H54 (cell line): ENCODE results near the gene ROBO2.

Experiments used
- DNase-seq: peaks from one replicate; pipeline ENCODE4 v3.0.0; 2011; ENCODE audit warnings: low spot score, mixed read lengths; ENCODE audit not compliant: insufficient read length
- FAIRE-seq: peaks from 3 replicates; lab custom pipeline; 2011; peaks lifted over from hg19 to GRCh38; lab: Jason Lieb, UNC
- POLR2A ChIP-seq: IDR thresholded peaks from 2 replicates; pipeline ENCODE4 v1.6.1; 2011; ENCODE audit warnings: low read depth, mild to moderate bottlenecking, low read length

ROBO2 gene

GRCh38 chr3:77065750-77066149 lies 25.9 kb downstream of the ROBO2 start:
- DNase-seq (no peak), FAIRE-seq (no peak)

GRCh38 chr3:77066829-77067228 lies 26.9 kb downstream of the ROBO2 start:
- DNase-seq (no peak), FAIRE-seq (no peak)
- TF ChIP-seq POLR2A, result no peak

More at GRCh38 chr3:77065750-77066149, 25.9 kb downstream of the ROBO2 start:
- no peak for TF ChIP-seq POLR2A

DNA sequence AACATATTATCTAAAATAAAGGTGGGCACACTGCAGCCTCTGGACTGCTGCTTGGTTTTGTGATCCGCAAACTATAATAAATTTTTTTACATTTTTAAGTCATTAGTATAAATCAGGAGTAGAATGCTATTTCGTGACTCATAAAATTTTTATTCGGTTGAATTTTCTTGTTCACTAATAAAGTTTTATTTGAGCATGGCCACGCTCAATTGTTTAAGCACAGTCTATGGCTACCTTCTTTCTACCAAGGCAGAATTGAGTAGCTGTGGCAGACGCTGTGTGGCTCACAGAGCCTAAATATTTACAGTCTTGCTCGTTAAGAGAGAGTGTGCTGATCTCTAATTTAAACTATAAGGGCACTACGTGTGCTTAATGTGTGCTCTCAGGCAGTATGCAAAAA lies 28.9 kb downstream of the ROBO2 start:
- TF ChIP-seq POLR2A, result no peak
- DNase-seq (no peak), FAIRE-seq (no peak)

DNA sequence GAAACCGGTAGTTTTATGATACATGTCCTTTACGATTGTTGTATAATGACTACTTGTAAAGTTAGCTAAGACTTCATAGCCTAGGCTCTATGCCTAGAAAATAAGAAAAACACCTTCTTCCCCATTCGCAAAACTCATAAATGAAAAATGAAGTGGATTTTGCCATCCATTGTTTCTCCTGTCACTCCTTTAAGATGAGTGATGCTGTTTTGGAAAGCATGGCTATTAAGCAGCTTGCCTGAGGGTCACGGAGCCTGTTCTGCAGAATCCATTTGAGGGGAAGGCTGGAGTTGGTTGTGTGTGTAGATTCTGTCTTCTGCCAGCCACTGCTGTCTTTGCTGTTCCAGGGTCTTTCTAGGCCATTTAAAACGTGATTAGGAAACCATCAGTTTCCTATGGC lies 31.5 kb downstream of the ROBO2 start:
- no peak for TF ChIP-seq POLR2A
- DNase-seq (no peak), FAIRE-seq (no peak)

DNA sequence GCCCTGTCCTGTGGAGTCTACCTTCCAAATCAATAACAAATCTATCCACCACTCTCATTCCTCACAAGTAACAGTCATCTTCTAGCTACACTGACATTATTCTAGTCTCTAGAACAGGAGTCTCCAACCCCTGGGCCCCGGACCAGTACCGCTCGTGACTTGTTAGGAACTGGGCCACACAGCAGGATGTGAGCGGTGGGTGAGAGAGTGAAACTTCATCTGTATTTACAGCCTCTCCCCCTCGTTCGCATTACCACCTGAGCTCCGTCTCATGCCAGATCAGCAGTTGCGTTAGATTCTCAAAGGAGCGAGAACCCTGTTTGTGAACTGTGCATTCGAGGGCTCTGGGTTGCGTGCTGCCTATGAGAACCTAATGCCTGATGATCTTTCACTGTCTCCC lies 31.9 kb downstream of the ROBO2 start:
- no peak for TF ChIP-seq POLR2A
- DNase-seq (no peak), FAIRE-seq (no peak)

DNA sequence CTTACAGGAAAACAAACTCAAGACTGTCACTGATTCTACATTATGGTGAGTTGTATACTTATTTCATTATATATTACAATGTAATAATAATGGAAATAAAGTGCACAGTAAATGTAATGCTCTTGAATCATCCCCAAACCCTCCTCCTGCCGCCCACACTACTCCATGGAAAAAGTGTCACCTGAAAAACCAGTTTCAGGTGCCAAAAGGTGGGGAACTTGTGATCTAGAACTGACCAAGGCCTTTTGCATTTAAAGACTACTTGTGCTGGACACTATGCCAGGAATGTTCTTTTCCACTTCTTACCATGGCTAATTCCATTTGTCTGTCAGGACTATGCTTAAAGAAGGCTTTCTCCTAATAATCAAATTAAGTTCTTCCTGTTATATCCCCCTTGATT lies 32.3 kb downstream of the ROBO2 start:
- TF ChIP-seq POLR2A, result no peak
- DNase-seq (no peak), FAIRE-seq (no peak)

DNA sequence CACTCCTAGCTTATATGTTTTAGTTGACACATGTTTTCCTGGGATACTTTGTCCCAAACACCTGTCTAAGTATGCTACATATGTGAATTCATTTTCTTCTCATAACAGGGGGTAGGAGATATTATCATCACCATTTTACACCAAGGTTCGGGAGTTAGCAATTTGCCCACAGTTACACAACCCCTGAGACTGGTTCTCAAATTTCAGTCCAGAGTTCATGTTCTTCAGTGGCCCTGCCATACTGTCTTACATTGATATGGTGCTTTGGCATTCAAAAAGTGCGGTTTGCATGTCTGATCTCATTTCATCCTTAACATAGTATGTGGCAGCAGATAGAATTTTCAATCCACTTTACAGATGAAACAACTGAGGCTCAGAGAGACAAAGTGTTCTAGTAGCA lies 38.4 kb downstream of the ROBO2 start:
- no peak for TF ChIP-seq POLR2A
- FAIRE-seq, result no peak

DNA sequence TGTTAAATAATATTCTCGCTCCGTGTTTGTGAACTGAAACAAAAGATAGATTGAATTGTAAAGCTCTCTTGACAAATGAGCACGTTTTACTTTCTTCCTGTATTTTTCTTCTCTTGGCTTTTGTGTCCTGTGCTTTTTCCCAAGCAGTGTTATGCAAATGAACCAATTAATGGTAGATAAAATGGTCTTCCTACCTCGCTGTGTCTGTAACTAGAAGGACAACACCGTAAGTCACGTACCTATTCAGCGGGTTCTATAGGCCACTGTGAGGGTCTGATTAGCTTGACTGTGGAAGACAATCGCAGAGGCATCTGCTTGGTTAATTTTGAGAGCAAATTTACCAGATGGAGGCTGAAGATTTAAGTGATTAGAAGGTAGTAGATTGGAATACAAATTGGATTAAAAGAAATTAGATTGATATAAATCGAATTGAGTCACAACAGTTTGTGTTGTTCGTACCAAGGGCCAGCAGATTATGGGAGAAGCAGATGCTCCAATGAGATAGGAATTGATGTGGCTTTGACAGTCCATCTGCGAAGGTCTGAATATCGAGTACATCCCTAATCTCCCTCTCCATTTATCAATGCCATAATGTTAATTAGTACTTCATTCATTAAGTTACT lies 40.2 kb downstream of the ROBO2 start:
- DNase-seq (no peak), FAIRE-seq (no peak)
- no peak for TF ChIP-seq POLR2A

More for the DNA sequence above, 38.4 kb downstream of the ROBO2 start:
- DNase-seq, result no peak

GRCh38 chr3:77081240-77081661 lies 41.4 kb downstream of the ROBO2 start:
- no peak for TF ChIP-seq POLR2A
- no peak for DNase-seq
- FAIRE-seq, result no peak

GRCh38 chr3:77084511-77084910 lies 44.6 kb downstream of the ROBO2 start:
- DNase-seq (no peak), FAIRE-seq (no peak)
- no peak for TF ChIP-seq POLR2A

- DNase-seq (no peak), FAIRE-seq (no peak)
- no peak for TF ChIP-seq POLR2A
Measured at GRCh38 chr3:77086408-77086807, 46.5 kb downstream of the ROBO2 start.

DNA sequence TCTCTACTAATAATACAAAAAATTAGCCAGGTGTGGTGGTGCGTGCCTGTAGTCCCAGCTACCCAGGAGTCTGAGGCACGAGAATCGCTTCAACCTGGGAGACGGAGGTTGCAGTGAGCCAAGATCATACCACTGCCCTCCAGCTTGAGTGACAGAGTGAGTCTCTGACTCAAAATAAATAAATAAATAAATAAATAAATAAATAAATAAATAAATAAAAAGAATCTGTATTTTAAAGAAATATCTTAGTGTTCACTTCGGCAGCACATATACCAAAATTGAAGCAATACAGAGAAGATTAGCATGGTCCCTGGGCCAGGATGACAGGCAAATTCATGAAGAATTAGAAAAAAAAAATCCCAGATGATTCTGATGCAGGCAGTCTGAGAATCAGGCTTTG lies 51.9 kb downstream of the ROBO2 start:
- DNase-seq (no peak), FAIRE-seq (no peak)
- TF ChIP-seq POLR2A, result no peak

GRCh38 chr3:77093101-77093500 lies 53.2 kb downstream of the ROBO2 start:
- DNase-seq (no peak), FAIRE-seq (no peak)
- no peak for TF ChIP-seq POLR2A

DNA sequence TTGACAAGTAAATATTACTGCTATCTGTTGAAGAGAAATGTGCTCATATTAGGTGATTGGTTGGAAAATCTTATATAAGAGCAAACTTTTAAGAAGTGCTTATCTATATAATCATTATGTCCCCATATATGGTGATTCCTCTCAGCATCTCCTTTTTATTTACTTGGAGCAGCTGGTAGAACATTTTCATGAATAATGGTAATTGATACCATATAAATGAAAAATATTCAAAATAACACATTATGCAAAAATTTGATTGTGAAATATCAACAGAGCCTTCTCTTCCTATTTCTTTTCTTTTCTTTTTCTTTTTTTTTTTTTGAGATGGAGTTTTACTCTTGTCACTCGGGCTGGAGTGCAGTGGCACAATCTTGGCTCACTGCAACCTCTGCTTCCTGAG lies 56.2 kb downstream of the ROBO2 start:
- DNase-seq (no peak), FAIRE-seq (no peak)
- TF ChIP-seq POLR2A, result no peak

DNA sequence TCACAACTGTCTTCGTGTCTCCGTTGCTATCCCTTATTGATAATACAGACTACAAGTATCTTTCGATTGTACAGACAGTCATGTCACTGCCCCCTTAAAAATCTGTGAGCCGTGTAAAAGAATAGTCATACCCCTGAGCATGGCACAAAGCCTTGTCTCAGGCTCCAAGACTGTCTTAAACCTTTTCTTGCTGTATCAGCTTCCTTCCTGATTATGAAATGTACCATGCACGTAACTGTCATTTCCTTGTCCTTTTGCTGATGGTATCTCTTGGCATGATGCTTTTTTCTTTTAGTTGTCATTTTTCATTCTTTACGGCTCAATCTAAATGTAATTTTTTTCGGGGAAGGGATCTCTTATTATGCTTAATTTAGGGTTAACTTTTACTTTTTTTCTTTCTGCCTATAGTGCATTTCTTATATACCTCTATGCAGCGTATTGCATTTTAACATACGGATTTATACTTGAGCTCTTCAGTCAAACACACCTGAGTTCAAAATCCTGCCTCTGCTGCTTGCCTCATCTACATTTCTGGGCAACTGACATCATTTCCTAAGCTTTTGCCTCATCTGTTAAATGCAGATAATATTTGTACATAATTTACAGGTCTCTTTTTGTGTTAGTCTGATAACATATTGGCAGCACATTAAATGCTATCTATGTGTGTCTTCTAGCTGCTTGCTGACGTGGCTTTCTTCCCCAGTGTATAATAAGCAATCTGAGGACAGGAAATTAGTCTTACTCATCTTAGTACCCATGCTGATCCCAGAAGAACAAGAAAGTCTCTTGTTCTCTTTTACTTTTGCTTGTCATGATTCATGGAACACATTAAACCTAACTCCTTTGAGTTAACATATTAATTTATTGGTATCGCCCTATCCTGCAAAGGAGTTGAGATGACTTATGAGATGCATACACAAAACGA lies 57.3 kb downstream of the ROBO2 start:
- TF ChIP-seq POLR2A, result no peak
- FAIRE-seq, result no peak
- DNase-seq, result no peak
